ENCODE results near the gene FBLL1.

- TF ChIP-seq, protein P1, sequence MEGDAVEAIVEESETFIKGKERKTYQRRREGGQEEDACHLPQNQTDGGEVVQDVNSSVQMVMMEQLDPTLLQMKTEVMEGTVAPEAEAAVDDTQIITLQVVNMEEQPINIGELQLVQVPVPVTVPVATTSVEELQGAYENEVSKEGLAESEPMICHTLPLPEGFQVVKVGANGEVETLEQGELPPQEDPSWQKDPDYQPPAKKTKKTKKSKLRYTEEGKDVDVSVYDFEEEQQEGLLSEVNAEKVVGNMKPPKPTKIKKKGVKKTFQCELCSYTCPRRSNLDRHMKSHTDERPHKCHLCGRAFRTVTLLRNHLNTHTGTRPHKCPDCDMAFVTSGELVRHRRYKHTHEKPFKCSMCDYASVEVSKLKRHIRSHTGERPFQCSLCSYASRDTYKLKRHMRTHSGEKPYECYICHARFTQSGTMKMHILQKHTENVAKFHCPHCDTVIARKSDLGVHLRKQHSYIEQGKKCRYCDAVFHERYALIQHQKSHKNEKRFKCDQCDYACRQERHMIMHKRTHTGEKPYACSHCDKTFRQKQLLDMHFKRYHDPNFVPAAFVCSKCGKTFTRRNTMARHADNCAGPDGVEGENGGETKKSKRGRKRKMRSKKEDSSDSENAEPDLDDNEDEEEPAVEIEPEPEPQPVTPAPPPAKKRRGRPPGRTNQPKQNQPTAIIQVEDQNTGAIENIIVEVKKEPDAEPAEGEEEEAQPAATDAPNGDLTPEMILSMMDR (IDR thresholded peaks at IDR 0.05) = no peak
- no peak for TF ChIP-seq POLR2A (IDR thresholded peaks at IDR 0.05)
Measured at GRCh38 chr5:168480601-168481000, 48.5 kb upstream of the FBLL1 start.
